GM12878 (cell line): Measurements from ENCODE around the gene PLP2.

Source experiments
- KDM1A ChIP-seq: fragments of 200-600 bp; sonication (generic); IDR thresholded peaks from 2 replicates; pipeline ENCODE4 v1.6.1; 2016; ENCODE audit warnings: borderline replicate concordance
- TF ChIP-seq, protein P1 (sequence below), 3 experiments: IDR thresholded peaks in 2 of 3; conservative IDR thresholded peaks in 1 of 3; 2 replicates each; pipeline ENCODE4 v1.5.1; 2011; ENCODE audit warnings: low read depth in 3 of 3, low read length in 3 of 3, mild to moderate bottlenecking in 3 of 3, control low read depth in 2 of 3, moderate library complexity in 2 of 3, inconsistent platforms in 1 of 3, mixed read lengths in 1 of 3; ENCODE audit not compliant: control insufficient read depth in 2 of 3, insufficient read depth in 1 of 3; ENCODE audit errors: extremely low read depth in 1 of 3

DNA sequence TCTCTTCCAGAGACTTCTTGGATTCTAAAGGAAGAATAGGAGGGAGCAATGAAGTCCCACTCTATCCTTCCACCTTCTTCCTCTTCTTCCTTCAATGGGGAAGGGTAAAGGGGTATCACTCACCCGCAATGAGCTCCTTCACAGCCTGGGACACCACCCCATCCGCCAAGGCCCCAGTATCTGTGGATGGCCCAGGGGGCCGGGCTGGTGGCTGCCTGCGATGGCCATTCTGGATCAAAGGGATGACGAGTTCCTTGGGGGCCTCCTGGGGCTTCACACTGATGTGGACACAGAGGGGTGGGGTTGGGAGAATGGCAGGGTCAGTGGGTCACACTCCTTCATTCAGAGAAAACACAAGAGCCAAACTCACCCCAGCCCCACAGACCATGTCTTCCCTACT lies 49.2 kb upstream of the PLP2 start:
- TF ChIP-seq, protein P1, sequence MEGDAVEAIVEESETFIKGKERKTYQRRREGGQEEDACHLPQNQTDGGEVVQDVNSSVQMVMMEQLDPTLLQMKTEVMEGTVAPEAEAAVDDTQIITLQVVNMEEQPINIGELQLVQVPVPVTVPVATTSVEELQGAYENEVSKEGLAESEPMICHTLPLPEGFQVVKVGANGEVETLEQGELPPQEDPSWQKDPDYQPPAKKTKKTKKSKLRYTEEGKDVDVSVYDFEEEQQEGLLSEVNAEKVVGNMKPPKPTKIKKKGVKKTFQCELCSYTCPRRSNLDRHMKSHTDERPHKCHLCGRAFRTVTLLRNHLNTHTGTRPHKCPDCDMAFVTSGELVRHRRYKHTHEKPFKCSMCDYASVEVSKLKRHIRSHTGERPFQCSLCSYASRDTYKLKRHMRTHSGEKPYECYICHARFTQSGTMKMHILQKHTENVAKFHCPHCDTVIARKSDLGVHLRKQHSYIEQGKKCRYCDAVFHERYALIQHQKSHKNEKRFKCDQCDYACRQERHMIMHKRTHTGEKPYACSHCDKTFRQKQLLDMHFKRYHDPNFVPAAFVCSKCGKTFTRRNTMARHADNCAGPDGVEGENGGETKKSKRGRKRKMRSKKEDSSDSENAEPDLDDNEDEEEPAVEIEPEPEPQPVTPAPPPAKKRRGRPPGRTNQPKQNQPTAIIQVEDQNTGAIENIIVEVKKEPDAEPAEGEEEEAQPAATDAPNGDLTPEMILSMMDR (IDR thresholded peaks at IDR 0.05 in 2 of 3, conservative IDR thresholded peaks at IDR 0.05 in 1 of 3; ENCODE audit: control insufficient read depth in 2 of 3, extremely low read depth in 1 of 3, insufficient read depth in 1 of 3, low read depth in 3 of 3, low read length in 3 of 3) = no peak
- TF ChIP-seq KDM1A = no peak
